K562 (cell line): ENCODE measurements around the gene GPR108. TPM values are rescaled to one million over a fixed set of nuclear protein-coding genes. Genes with fewer than 3 reads are reported as not detected.

Experiments used
- ATAC-seq: fragments of 200-7000 bp; cut with Tn5 transposase; 3 replicates; pipeline ENCODE4 v1.9.1; 2020; ENCODE audit warnings: moderate library complexity
- BruUV-seq: library from RNA; stranded (reverse); fragments of 400-500 nt; replicated peaks from 2 replicates; lab custom pipeline; 2021; lab: Mats Ljungman, UMichigan
- CTCF ChIA-PET: fragments of 300-600 bp; formaldehyde crosslinking; extraction: SDS; loops from one replicate; lab custom pipeline; 2021; ENCODE audit warnings: low intra/inter-chr PET ratio; lab: Yijun Ruan, JAX
- POLR2A ChIA-PET: fragments of 300-600, 350-650 bp; sonication (Branson Sonifier 250); formaldehyde crosslinking; extraction: SDS; loops from one replicate; lab custom pipeline; 2021; ENCODE audit warnings: antibody characterized with exemption, inconsistent platforms; lab: Yijun Ruan, JAX
- DNase-seq, 4 experiments: peaks; one replicate each; pipeline versions ENCODE4 v3.0.0 to v3.0.0-alpha.2; 2011 to 2018; ENCODE audit warnings: low spot score in 3 of 4, mixed read lengths in 3 of 4; ENCODE audit errors: extremely low read depth in 1 of 4
- FAIRE-seq: peaks from 2 replicates; lab custom pipeline; 2011; peaks lifted over from hg19 to GRCh38; lab: Jason Lieb, UNC
- H2AFZ ChIP-seq: 2 replicates; pipeline ENCODE4 v1.6.0; 2011; ENCODE audit warnings: low read depth, low read length, control low read depth, inconsistent platforms
- H3K27ac ChIP-seq: fragments of 200-600 bp; 3 replicates; pipeline ENCODE4 v1.8.0; 2011; ENCODE audit warnings: low read depth, mild to moderate bottlenecking, control low read depth, inconsistent platforms, low read length, moderate library complexity, mixed read lengths; ENCODE audit errors: extremely low read depth
- H3K27me3 ChIP-seq, 2 experiments: fragments of 300-600 bp in 1 of 2; 2 replicates in 1 of 2; 3 replicates in 1 of 2; pipeline versions ENCODE4 v1.6.0 to v1.8.0; 2011; ENCODE audit warnings: inconsistent platforms in 2 of 2, low read length in 2 of 2, mild to moderate bottlenecking in 1 of 2, mixed read lengths in 1 of 2, moderate library complexity in 1 of 2; ENCODE audit not compliant: control insufficient read depth in 2 of 2, insufficient read depth in 2 of 2
- H3K36me3 ChIP-seq: fragments of 300-600 bp; 3 replicates; pipeline ENCODE4 v1.8.0; 2011; ENCODE audit warnings: mild to moderate bottlenecking, low read length, inconsistent platforms; ENCODE audit not compliant: control insufficient read depth, insufficient read depth
- H3K4me1 ChIP-seq, 2 experiments: fragments of 200-600 bp in 1 of 2; replicated peaks in 1 of 2; 2 replicates in 1 of 2; 3 replicates in 1 of 2; pipeline versions ENCODE4 v1.5.1 to v1.8.0; 2011; ENCODE audit warnings: inconsistent platforms in 2 of 2, low read length in 2 of 2, mild to moderate bottlenecking in 1 of 2, mixed read lengths in 1 of 2, moderate library complexity in 1 of 2; ENCODE audit not compliant: control insufficient read depth in 2 of 2, insufficient read depth in 2 of 2
- H3K4me2 ChIP-seq: 2 replicates; pipeline ENCODE4 v1.6.1; 2011; ENCODE audit warnings: low read length, control low read depth, inconsistent platforms, mixed read lengths; ENCODE audit not compliant: insufficient read depth
- H3K4me3 ChIP-seq: fragments of 200-600 bp; sonication (generic), shearing (Covaris generic); 2 replicates; pipeline ENCODE4 v1.5.1; 2016; ENCODE audit warnings: control low read depth, inconsistent platforms
- H3K79me2 ChIP-seq: fragments of 200-600 bp; 3 replicates; pipeline ENCODE4 v1.8.0; 2011; ENCODE audit warnings: low read length, inconsistent platforms; ENCODE audit not compliant: control insufficient read depth, insufficient read depth
- H3K9ac ChIP-seq, 2 experiments: 2 replicates each; pipeline versions ENCODE4 v1.6.0 to v1.6.1; 2011; ENCODE audit warnings: low read depth in 2 of 2, low read length in 2 of 2, control low read depth in 1 of 2, inconsistent platforms in 1 of 2, mild to moderate bottlenecking in 1 of 2, mixed read lengths in 1 of 2; ENCODE audit not compliant: insufficient read depth in 1 of 2
- H3K9me1 ChIP-seq: one replicate; pipeline ENCODE4 v1.6.0; 2011; ENCODE audit warnings: inconsistent platforms, mild to moderate bottlenecking, low read length, moderate library complexity; ENCODE audit not compliant: control insufficient read depth, insufficient read depth
- H3K9me3 ChIP-seq: replicated peaks from 2 replicates; pipeline ENCODE4 v1.5.1; 2011; ENCODE audit warnings: low read depth, low read length, inconsistent platforms; ENCODE audit not compliant: control insufficient read depth, insufficient read depth
- H4K20me1 ChIP-seq: replicated peaks from 2 replicates; pipeline ENCODE4 v1.6.1; 2011; ENCODE audit warnings: low read length, inconsistent platforms, mixed read lengths; ENCODE audit not compliant: control insufficient read depth, insufficient read depth
- EGR1 ChIP-seq: fragments of 450-650 bp; conservative IDR thresholded peaks from 2 replicates; pipeline ENCODE4 v1.6.1; 2017; ENCODE audit warnings: mild to moderate bottlenecking
- WGBS: fragments of 100-300 bp; shearing (Covaris generic); methylation state at CpG from one replicate; pipeline ENCODE4 v1.1.6; 2016; ENCODE audit warnings: low coverage, mixed read lengths; ENCODE audit not compliant: insufficient coverage; ENCODE audit errors: missing lambda C conversion rate; 5-methylcytosine and 5-hydroxymethylcytosine counted together
- in situ Hi-C: fragments of 300-500 bp; cut with MboI; formaldehyde crosslinking; loops from 4 replicates; pipeline ENCODE4 v1.15.0; 2018; ENCODE audit warnings: inconsistent platforms, mixed read lengths
- intact Hi-C: fragments of 100-400 bp; cut with micrococcal nuclease; formaldehyde crosslinking; loops from 2 replicates; pipeline ENCODE4 v1.14.2; 2022
- polyA plus RNA-seq, 8 experiments: library from polyadenylated mRNA; depleted of rRNA in 4 of 8; stranded (reverse) in 5 of 8; unstranded in 3 of 8; fragments of >200 nt; fragmentation: Nextera tagmentation in 2 of 8; fragmentation: Illumina TruSeq in 1 of 8; extraction: Ambion mirVana in 2 of 8; extraction: Trizol in 1 of 8; gene quantifications; 2 replicates each; pipeline versions ENCODE4 v1.2.1 to v1.2.3, GENCODE V29; 2011 to 2014; ENCODE audit warnings: inconsistent platforms in 1 of 8, missing spikeins in 1 of 8
- total RNA-seq, 7 experiments: library from RNA; depleted of rRNA in 6 of 7; stranded (reverse); fragments of >200 nt in 6 of 7; fragmentation: Illumina TruSeq in 2 of 7; extraction: Trizol in 2 of 7; gene quantifications; 2 replicates each; pipeline versions ENCODE4 v1.2.1 to v1.2.3, GENCODE V29; 2011 to 2021; ENCODE audit warnings: low replicate concordance in 1 of 7
- TF ChIP-seq, protein P1 (sequence below): fragments of 250-450 bp; sonication (Bioruptor Pico); IDR thresholded peaks from 2 replicates; pipeline ENCODE4 v1.8.0; 2022; ENCODE audit warnings: inconsistent platforms
- TF ChIP-seq, protein P2 (sequence below), 2 experiments: fragments of 450-650 bp; IDR thresholded peaks; 2 replicates each; pipeline ENCODE4 v1.6.1; 2016

Gene GPR108
- total and polyA plus RNA-seq, 9 of the 15 experiments (the other 6 are each of a cell fraction or from before 2014, with no cell fraction given) = 2.4 to 33.2 (median 24.4) TPM

DNA sequence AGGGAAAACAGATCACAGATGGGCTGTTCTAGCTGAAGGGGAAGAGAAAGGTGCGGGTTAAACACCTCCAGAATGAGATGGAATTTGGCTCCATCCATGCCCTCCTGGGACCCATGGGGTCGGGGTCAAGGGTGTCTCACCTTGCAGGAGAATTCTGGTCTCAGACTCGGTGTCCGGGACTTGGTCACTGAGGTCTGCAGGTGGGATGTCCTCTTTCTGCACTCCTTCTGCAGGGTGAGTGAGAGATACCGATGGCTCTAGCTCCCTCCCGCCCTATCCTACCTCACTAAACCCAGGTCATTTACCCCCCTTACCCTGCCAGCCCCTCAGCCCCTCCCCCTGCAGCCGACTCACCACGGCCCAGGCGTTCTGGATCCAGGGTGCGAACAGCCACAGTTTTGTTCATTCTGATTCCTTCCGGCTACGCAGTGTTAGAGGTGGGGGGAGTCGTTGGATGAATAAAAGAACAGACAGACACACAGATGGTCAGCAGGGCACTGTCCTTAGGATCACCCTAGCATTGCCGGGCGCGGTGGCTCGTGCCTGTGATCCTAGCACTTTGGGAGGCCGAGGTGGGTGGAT, 41.0 kb downstream of the GPR108 start (continued):
- TF ChIP-seq, protein P1, sequence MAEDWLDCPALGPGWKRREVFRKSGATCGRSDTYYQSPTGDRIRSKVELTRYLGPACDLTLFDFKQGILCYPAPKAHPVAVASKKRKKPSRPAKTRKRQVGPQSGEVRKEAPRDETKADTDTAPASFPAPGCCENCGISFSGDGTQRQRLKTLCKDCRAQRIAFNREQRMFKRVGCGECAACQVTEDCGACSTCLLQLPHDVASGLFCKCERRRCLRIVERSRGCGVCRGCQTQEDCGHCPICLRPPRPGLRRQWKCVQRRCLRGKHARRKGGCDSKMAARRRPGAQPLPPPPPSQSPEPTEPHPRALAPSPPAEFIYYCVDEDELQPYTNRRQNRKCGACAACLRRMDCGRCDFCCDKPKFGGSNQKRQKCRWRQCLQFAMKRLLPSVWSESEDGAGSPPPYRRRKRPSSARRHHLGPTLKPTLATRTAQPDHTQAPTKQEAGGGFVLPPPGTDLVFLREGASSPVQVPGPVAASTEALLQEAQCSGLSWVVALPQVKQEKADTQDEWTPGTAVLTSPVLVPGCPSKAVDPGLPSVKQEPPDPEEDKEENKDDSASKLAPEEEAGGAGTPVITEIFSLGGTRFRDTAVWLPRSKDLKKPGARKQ (CRISPR knock-in tag) = no peak

DNA sequence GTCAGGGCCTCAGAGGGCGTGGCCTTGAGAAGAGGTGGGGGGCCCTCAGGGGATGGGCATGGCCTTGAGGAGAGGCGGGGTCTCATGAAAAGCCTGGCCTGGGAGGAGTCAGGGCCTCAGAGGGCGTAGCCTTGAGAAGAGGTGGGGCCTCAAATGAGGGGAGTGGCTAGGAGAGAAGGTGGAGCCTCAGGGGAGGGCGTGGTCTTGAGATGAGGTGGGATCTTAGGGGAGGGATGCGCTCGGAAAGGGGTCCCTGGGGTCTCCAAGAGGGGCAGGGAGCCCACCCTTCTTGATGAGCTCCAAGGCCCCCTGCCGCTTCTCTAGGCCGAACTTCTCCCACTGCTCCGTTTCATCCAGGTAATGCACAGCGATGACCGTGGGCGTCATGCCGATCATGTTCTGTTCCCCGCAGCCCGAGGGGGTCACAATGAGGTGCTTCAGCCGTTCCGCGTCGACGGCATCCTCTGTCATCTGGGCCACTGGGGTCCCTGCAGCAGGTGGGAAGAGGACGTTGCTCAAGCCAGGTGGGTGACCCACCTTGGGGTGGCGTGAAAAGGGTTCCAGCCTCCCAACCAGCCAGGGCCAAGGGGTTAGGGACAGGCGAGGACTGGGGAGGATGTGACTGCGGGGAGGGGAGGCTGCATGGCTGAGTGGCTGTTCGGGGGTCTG, 43.1 kb downstream of the GPR108 start:
- H3K9me3 ChIP-seq = no peaks in the 10 kb centered on the region
- H2AFZ ChIP-seq = no peak overlapping the region
- FAIRE-seq (peak; percentile 93), ATAC-seq (peak; percentile 95), DNase-seq (peak; percentile 62 to 70 (median 67))
- no peaks in the 10 kb centered on the region for H3K36me3 ChIP-seq
- peaks cover 7 to 27% of the 10 kb centered on the region in 2 experiments; a peak in 3 of 5 replicates for H3K4me1 ChIP-seq
- no peaks in the 10 kb centered on the region for H3K79me2 ChIP-seq
- no peak overlapping the region for H3K4me3 ChIP-seq
- BruUV-seq = no TSS peak
- in situ Hi-C loops (no loop called here), intact Hi-C loops (no loop called here)
- ChIA-PET POLR2A (no interaction called here), CTCF (no interaction called here)
- TF ChIP-seq, protein P2, sequence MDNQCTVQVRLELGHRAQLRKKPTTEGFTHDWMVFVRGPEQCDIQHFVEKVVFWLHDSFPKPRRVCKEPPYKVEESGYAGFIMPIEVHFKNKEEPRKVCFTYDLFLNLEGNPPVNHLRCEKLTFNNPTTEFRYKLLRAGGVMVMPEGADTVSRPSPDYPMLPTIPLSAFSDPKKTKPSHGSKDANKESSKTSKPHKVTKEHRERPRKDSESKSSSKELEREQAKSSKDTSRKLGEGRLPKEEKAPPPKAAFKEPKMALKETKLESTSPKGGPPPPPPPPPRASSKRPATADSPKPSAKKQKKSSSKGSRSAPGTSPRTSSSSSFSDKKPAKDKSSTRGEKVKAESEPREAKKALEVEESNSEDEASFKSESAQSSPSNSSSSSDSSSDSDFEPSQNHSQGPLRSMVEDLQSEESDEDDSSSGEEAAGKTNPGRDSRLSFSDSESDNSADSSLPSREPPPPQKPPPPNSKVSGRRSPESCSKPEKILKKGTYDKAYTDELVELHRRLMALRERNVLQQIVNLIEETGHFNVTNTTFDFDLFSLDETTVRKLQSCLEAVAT (IDR thresholded peaks at IDR 0.05) = no peak
- 0 out of 2 replicates have a peak, but pooled peaks have one; percentile 44 for TF ChIP-seq EGR1
- no peak overlapping the region for H3K9ac ChIP-seq
- H4K20me1 ChIP-seq = no peaks in the 10 kb centered on the region
- 68% methylated on average over 15 of the region's 25 CpGs for WGBS
- H3K27me3 ChIP-seq = no peaks in the 10 kb centered on the region
- no peak overlapping the region for H3K27ac ChIP-seq
- no peak overlapping the region for H3K4me2 ChIP-seq
- H3K9me1 ChIP-seq = no peaks in the 10 kb centered on the region
